GM12875 (cell line): ENCODE data around the gene PNKD.

Experiments
- H3K4me3 ChIP-seq: one replicate; pipeline ENCODE4 v1.5.1; 2011; ENCODE audit warnings: low read depth, low read length, control low read depth
- CTCF ChIP-seq: IDR thresholded peaks from 2 replicates; pipeline ENCODE4 v1.5.1; 2011; ENCODE audit warnings: low read depth, mild to moderate bottlenecking, control low read depth, inconsistent platforms, low read length, moderate library complexity, borderline replicate concordance; ENCODE audit not compliant: insufficient read depth

The PNKD gene

GRCh38 chr2:218229239-218229638, 41.1 kb upstream of the PNKD start:
- no peak overlapping the region for H3K4me3 ChIP-seq
- no peak for TF ChIP-seq CTCF

- no peak overlapping the region for H3K4me3 ChIP-seq
- TF ChIP-seq CTCF, result no peak
These were observed 40.5 kb upstream of the PNKD start for GRCh38 chr2:218229851-218230250.

- TF ChIP-seq CTCF, result peak; percentile 29; the same call in 1 of the 2 replicates
- H3K4me3 ChIP-seq, result no peak overlapping the region
These were observed 39.4 kb upstream of the PNKD start for GRCh38 chr2:218230882-218231281.

- H3K4me3 ChIP-seq, result no peak overlapping the region
- TF ChIP-seq CTCF, result no peak
These were observed 36.8 kb upstream of the PNKD start for GRCh38 chr2:218233543-218233942.

GRCh38 chr2:218234521-218234920, 35.8 kb upstream of the PNKD start:
- no peak for TF ChIP-seq CTCF
- H3K4me3 ChIP-seq, result no peak overlapping the region

- H3K4me3 ChIP-seq, result no peak overlapping the region
- no peak for TF ChIP-seq CTCF
These were observed 35.3 kb upstream of the PNKD start for GRCh38 chr2:218235017-218235416.

GRCh38 chr2:218236829-218237228, 33.5 kb upstream of the PNKD start:
- TF ChIP-seq CTCF, result no peak
- H3K4me3 ChIP-seq, result no peak overlapping the region
